H9 (cell line): ENCODE results near the gene PCDHB7. TPM values are rescaled to one million over a fixed set of nuclear protein-coding genes. Genes with fewer than 3 reads are reported as not detected.

ENCODE experiments used
- DNase-seq: peaks from one replicate; pipeline ENCODE4 v3.0.0-alpha.2; 2017
- H2AFZ ChIP-seq: one replicate; pipeline ENCODE4 v1.6.1; 2013; ENCODE audit warnings: mild to moderate bottlenecking, low read length, control low read depth, moderate library complexity
- H2AK5ac ChIP-seq: 2 replicates; pipeline ENCODE4 v1.6.1; 2013; ENCODE audit warnings: low read length, control low read depth, mixed read lengths; ENCODE audit not compliant: insufficient read length
- H2BK120ac ChIP-seq: one replicate; pipeline ENCODE4 v1.6.1; 2013; ENCODE audit warnings: low read depth, mild to moderate bottlenecking, low read length, control low read depth, inconsistent platforms; ENCODE audit not compliant: poor library complexity, severe bottlenecking
- H2BK12ac ChIP-seq: 2 replicates; pipeline ENCODE4 v1.6.1; 2013; ENCODE audit warnings: low read length, control low read depth, mixed read lengths, low read depth; ENCODE audit not compliant: insufficient read length
- H2BK15ac ChIP-seq: 2 replicates; pipeline ENCODE4 v1.6.1; 2013; ENCODE audit warnings: low read depth, low read length, control low read depth
- H2BK20ac ChIP-seq: one replicate; pipeline ENCODE4 v1.6.1; 2013; ENCODE audit warnings: low read depth, mild to moderate bottlenecking, low read length, control low read depth, inconsistent platforms; ENCODE audit not compliant: poor library complexity, severe bottlenecking
- H2BK5ac ChIP-seq: 2 replicates; pipeline ENCODE4 v1.6.1; 2013; ENCODE audit warnings: low read length, control low read depth, mixed read lengths; ENCODE audit not compliant: insufficient read length
- H3K14ac ChIP-seq: 2 replicates; pipeline ENCODE4 v1.6.1; 2013; ENCODE audit warnings: low read length, control low read depth; ENCODE audit not compliant: insufficient read depth
- H3K18ac ChIP-seq: 2 replicates; pipeline ENCODE4 v1.6.1; 2013; ENCODE audit warnings: low read depth, mild to moderate bottlenecking, mixed read lengths, low read length, control low read depth; ENCODE audit not compliant: insufficient read length
- H3K23ac ChIP-seq: 2 replicates; pipeline ENCODE4 v1.6.1; 2013; ENCODE audit warnings: low read length, control low read depth, mixed read lengths, low read depth; ENCODE audit not compliant: insufficient read length
- H3K23me2 ChIP-seq: 2 replicates; pipeline ENCODE4 v1.6.1; 2013; ENCODE audit warnings: low read depth, mild to moderate bottlenecking, mixed read lengths, low read length, control low read depth; ENCODE audit not compliant: insufficient read length, poor library complexity, severe bottlenecking
- H3K27ac ChIP-seq: 2 replicates; pipeline ENCODE4 v1.5.1; 2013; ENCODE audit warnings: low read length, control low read depth, mixed read lengths, low read depth; ENCODE audit not compliant: insufficient read length
- H3K27me3 ChIP-seq: 2 replicates; pipeline ENCODE4 v1.6.1; 2013; ENCODE audit warnings: low read length, control low read depth, inconsistent platforms; ENCODE audit not compliant: insufficient read depth
- H3K4ac ChIP-seq: 2 replicates; pipeline ENCODE4 v1.6.1; 2013; ENCODE audit warnings: low read depth, mild to moderate bottlenecking, control low read depth, inconsistent platforms, low read length, moderate library complexity
- H3K4me1 ChIP-seq: 2 replicates; pipeline ENCODE4 v1.6.1; 2013; ENCODE audit warnings: low read length, control low read depth, inconsistent platforms; ENCODE audit not compliant: insufficient read depth
- H3K4me2 ChIP-seq: 2 replicates; pipeline ENCODE4 v1.6.1; 2013; ENCODE audit warnings: low read length, control low read depth, mixed read lengths; ENCODE audit not compliant: insufficient read length, insufficient read depth
- H3K56ac ChIP-seq: 2 replicates; pipeline ENCODE4 v1.6.1; 2013; ENCODE audit warnings: low read depth, mild to moderate bottlenecking, mixed read lengths, low read length, control low read depth; ENCODE audit not compliant: insufficient read length
- H3K79me1 ChIP-seq: 2 replicates; pipeline ENCODE4 v1.6.1; 2013; ENCODE audit warnings: low read depth, mild to moderate bottlenecking, moderate library complexity, low read length, control low read depth, inconsistent platforms; ENCODE audit not compliant: insufficient read depth, poor library complexity, severe bottlenecking
- H3K79me2 ChIP-seq: 2 replicates; pipeline ENCODE4 v1.6.1; 2013; ENCODE audit warnings: low read length, control low read depth, inconsistent platforms; ENCODE audit not compliant: insufficient read depth
- H3K9ac ChIP-seq: 2 replicates; pipeline ENCODE4 v1.6.1; 2013; ENCODE audit warnings: low read length, control low read depth, mixed read lengths; ENCODE audit not compliant: insufficient read length; ENCODE audit errors: extremely low read depth
- H3K9me3 ChIP-seq: one replicate; pipeline ENCODE4 v1.6.1; 2013; ENCODE audit warnings: low read depth, low read length, inconsistent platforms; ENCODE audit not compliant: control insufficient read depth
- H3T11ph ChIP-seq: one replicate; pipeline ENCODE4 v1.6.1; 2013; ENCODE audit warnings: mild to moderate bottlenecking, low read length, control low read depth, inconsistent platforms
- H4K20me1 ChIP-seq: one replicate; pipeline ENCODE4 v1.6.1; 2013; ENCODE audit not compliant: control insufficient read depth, insufficient read length, insufficient read depth
- H4K5ac ChIP-seq: 2 replicates; pipeline ENCODE4 v1.6.1; 2013; ENCODE audit warnings: low read depth, mild to moderate bottlenecking, mixed read lengths, low read length, control low read depth; ENCODE audit not compliant: insufficient read length
- H4K8ac ChIP-seq: replicated peaks from 2 replicates; pipeline ENCODE4 v1.6.1; 2013; ENCODE audit warnings: low read length, control low read depth, mixed read lengths, low read depth; ENCODE audit not compliant: insufficient read length
- H4K91ac ChIP-seq: 2 replicates; pipeline ENCODE4 v1.6.1; 2013; ENCODE audit warnings: low read depth, mild to moderate bottlenecking, moderate library complexity, mixed read lengths, low read length, control low read depth; ENCODE audit not compliant: insufficient read length
- H3K27ac Mint-ChIP-seq, 3 experiments: 2 replicates in 2 of 3; 3 replicates in 1 of 3; pipeline ENCODE4 v1.8.0; 2020 to 2021; ENCODE audit warnings: mixed read lengths in 3 of 3, mild to moderate bottlenecking in 1 of 3, moderate library complexity in 1 of 3
- H3K27me3 Mint-ChIP-seq: 2 replicates; pipeline ENCODE4 v1.8.0; 2021; ENCODE audit warnings: low read depth, mild to moderate bottlenecking, moderate library complexity, mixed read lengths
- H3K36me3 Mint-ChIP-seq, 3 experiments: 2 replicates in 2 of 3; 3 replicates in 1 of 3; pipeline ENCODE4 v1.8.0; 2020 to 2021; ENCODE audit warnings: low read depth in 3 of 3, mixed read lengths in 3 of 3; ENCODE audit not compliant: insufficient read depth in 1 of 3
- H3K4me1 Mint-ChIP-seq, 2 experiments: 2 replicates each; pipeline ENCODE4 v1.8.0; 2020; ENCODE audit warnings: mixed read lengths in 2 of 2
- H3K4me3 Mint-ChIP-seq, 2 experiments: 2 replicates in 1 of 2; 3 replicates in 1 of 2; pipeline ENCODE4 v1.8.0; 2020 to 2021; ENCODE audit warnings: mild to moderate bottlenecking in 2 of 2, mixed read lengths in 2 of 2, moderate library complexity in 1 of 2
- H3K9me3 Mint-ChIP-seq, 2 experiments: 2 replicates in 1 of 2; 3 replicates in 1 of 2; pipeline ENCODE4 v1.8.0; 2020; ENCODE audit warnings: mild to moderate bottlenecking in 2 of 2, mixed read lengths in 2 of 2, moderate library complexity in 1 of 2
- CTCF ChIP-seq: fragments of 200-600 bp; sonication (generic); conservative IDR thresholded peaks from 3 replicates; pipeline ENCODE4 v1.8.0; 2021; ENCODE audit warnings: antibody characterized with exemption, mild to moderate bottlenecking
- WGBS: extraction: QIAGEN DNeasy Blood & Tissue Kit; methylation state at CpG from one replicate; pipeline ENCODE4 v1.1.7; 2013; ENCODE audit warnings: missing lambda C conversion rate, low lambda C conversion rate, mixed read lengths; ENCODE audit not compliant: insufficient read length; ENCODE audit errors: extremely low coverage; 5-methylcytosine and 5-hydroxymethylcytosine counted together
- total RNA-seq: library from RNA; stranded (reverse); gene quantifications from 2 replicates; pipeline ENCODE4 v1.2.1, GENCODE V29; 2021

Gene PCDHB7
- total RNA-seq, 1 experiment from 2014 or later, result 0.52 TPM

GRCh38 chr5:141127305-141127704 lies 45.1 kb upstream of the PCDHB7 start:
- no peak overlapping the region for H3K4me3 Mint-ChIP-seq
- no peak overlapping the region for H4K91ac ChIP-seq
- no peak overlapping the region for H3K27ac ChIP-seq
- no peaks in the 10 kb centered on the region for H3K27me3 Mint-ChIP-seq
- H2BK12ac ChIP-seq, result no peak overlapping the region
- no peak overlapping the region for H2AFZ ChIP-seq
- no peaks in the 10 kb centered on the region for H3K23me2 ChIP-seq
- H2BK120ac ChIP-seq, result no peak overlapping the region
- H3K18ac ChIP-seq, result no peak overlapping the region
- no peak overlapping the region for H2BK5ac ChIP-seq
- H4K20me1 ChIP-seq, result no peaks in the 10 kb centered on the region
- H3K14ac ChIP-seq, result no peak overlapping the region
- H3K79me2 ChIP-seq, result no peaks in the 10 kb centered on the region
- H3K36me3 Mint-ChIP-seq, result peaks cover 8 to 15% (median 12%) of the 10 kb centered on the region in 3 experiments
- WGBS, result no CpG with 5 or more reads among the region's 1 CpG
- no peak overlapping the region for H2BK20ac ChIP-seq
- no peak overlapping the region for H3K9ac ChIP-seq
- no peak overlapping the region for H3K27ac Mint-ChIP-seq
- DNase-seq, result no peak
- peaks cover 9 to 10% of the 10 kb centered on the region in 2 experiments for H3K4me1 Mint-ChIP-seq
- peaks cover 15 to 17% of the 10 kb centered on the region in 2 experiments for H3K9me3 Mint-ChIP-seq
- H3K79me1 ChIP-seq, result no peaks in the 10 kb centered on the region
- no peak overlapping the region for H3K4ac ChIP-seq
- TF ChIP-seq CTCF, result no peak
- no peak overlapping the region for H3K4me2 ChIP-seq
- H3K9me3 ChIP-seq, result no peaks in the 10 kb centered on the region
- H3K23ac ChIP-seq, result no peak overlapping the region
- H2AK5ac ChIP-seq, result no peak overlapping the region
- no peak overlapping the region for H4K8ac ChIP-seq
- H2BK15ac ChIP-seq, result no peak overlapping the region
- no peaks in the 10 kb centered on the region for H3K4me1 ChIP-seq
- H3T11ph ChIP-seq, result no peak overlapping the region
- H3K27me3 ChIP-seq, result no peaks in the 10 kb centered on the region
- no peak overlapping the region for H4K5ac ChIP-seq
- no peak overlapping the region for H3K56ac ChIP-seq
